ENCODE measurements around the gene PCBP4. TPM values are rescaled to one million over a fixed set of nuclear protein-coding genes. Genes with fewer than 3 reads are reported as not detected.

PCBP4 gene
- 91.4 TPM for total RNA-seq
- long read RNA-seq, transcript PCBP4-205 (14 exons, 2,147 nt) = minor isoform, 7 of 126 reads
- long read RNA-seq, transcript PCBP4-202 (13 exons, 2,015 nt) = major isoform, 39 of 126 reads
- long read RNA-seq, partial matches to known transcripts = 14 of 126 reads
- long read RNA-seq, other reads (novel, unspliced or antisense) = 64 of 126 reads

GRCh38 chr3:51967384-51968169, at the start of gene PCBP4:
PCBP4 (minus strand) TSS chr3:51967454; CDS start chr3:51961240, 6,214 bp downstream.
- peak; percentile 91 for DNase-seq (ENCODE audit: low spot score)
- intact Hi-C loops (cut with DNase I) = no loop called here

- DNase-seq (ENCODE audit: low spot score) = no peak
- intact Hi-C loops (cut with DNase I) = no loop called here
Observed at GRCh38 chr3:52015438-52016228, 48.4 kb upstream of the PCBP4 start.

- intact Hi-C loops (cut with DNase I) = no loop called here
- no peak for DNase-seq (ENCODE audit: low spot score)
Observed at GRCh38 chr3:52014613-52015012, 47.4 kb upstream of the PCBP4 start.

GRCh38 chr3:52013802-52014598, 46.7 kb upstream of the PCBP4 start:
- intact Hi-C loops (cut with DNase I) = no loop called here
- no peak for DNase-seq (ENCODE audit: low spot score)

GRCh38 chr3:52012699-52013098, 45.4 kb upstream of the PCBP4 start:
- intact Hi-C loops (cut with DNase I) = no loop called here
- no peak for DNase-seq (ENCODE audit: low spot score)

GRCh38 chr3:52010431-52010830, 43.2 kb upstream of the PCBP4 start:
- no peak for DNase-seq (ENCODE audit: low spot score)
- intact Hi-C loops (cut with DNase I) = no loop called here

- intact Hi-C loops (cut with DNase I) = loop anchor here (10.0 kb wide), 2 partner anchors 208 to 328 kb away; no protein-coding TSS in a partner anchor
- DNase-seq (ENCODE audit: low spot score) = no peak
Observed at GRCh38 chr3:52007291-52007690, 40.0 kb upstream of the PCBP4 start.

- DNase-seq (ENCODE audit: low spot score) = no peak
- intact Hi-C loops (cut with DNase I) = loop anchor here (10.0 kb wide), 2 partner anchors 208 to 328 kb away; no protein-coding TSS in a partner anchor
Observed at GRCh38 chr3:52006820-52007133, 39.5 kb upstream of the PCBP4 start.

GRCh38 chr3:52006017-52006819, 39.0 kb upstream of the PCBP4 start:
- no peak for DNase-seq (ENCODE audit: low spot score)
- intact Hi-C loops (cut with DNase I) = loop anchor here (10.0 kb wide), 2 partner anchors 209 to 329 kb away; no protein-coding TSS in a partner anchor

- intact Hi-C loops (cut with DNase I) = loop anchor here (1.0 to 10.0 kb wide), 3 partner anchors 103 to 329 kb away; no protein-coding TSS in a partner anchor
- no peak for DNase-seq (ENCODE audit: low spot score)
Observed at GRCh38 chr3:52005571-52005986, 38.3 kb upstream of the PCBP4 start.

GRCh38 chr3:52004906-52005395, 37.7 kb upstream of the PCBP4 start:
- intact Hi-C loops (cut with DNase I) = loop anchor here (1.0 to 10.0 kb wide), 5 partner anchors 48 to 330 kb away; no protein-coding TSS in a partner anchor
- DNase-seq (ENCODE audit: low spot score) = no peak

- intact Hi-C loops (cut with DNase I) = loop anchor here (1.0 to 10.0 kb wide), 4 partner anchors 49 to 331 kb away; no protein-coding TSS in a partner anchor
- DNase-seq (ENCODE audit: low spot score) = no peak
Observed at GRCh38 chr3:52004163-52004787, 37.0 kb upstream of the PCBP4 start.

GRCh38 chr3:52002748-52003147, 35.5 kb upstream of the PCBP4 start:
- DNase-seq (ENCODE audit: low spot score) = no peak
- intact Hi-C loops (cut with DNase I) = loop anchor here (10.0 kb wide), 2 partner anchors 212 to 332 kb away; no protein-coding TSS in a partner anchor

- peak; percentile 89 for DNase-seq (ENCODE audit: low spot score)
- intact Hi-C loops (cut with DNase I) = loop anchor here (1.0 to 10.0 kb wide), 3 partner anchors 143 to 333 kb away; no protein-coding TSS in a partner anchor
Observed at GRCh38 chr3:52001443-52001974, 34.3 kb upstream of the PCBP4 start.

GRCh38 chr3:51999846-52000245, 32.6 kb upstream of the PCBP4 start:
- intact Hi-C loops (cut with DNase I) = loop anchor here (10.0 kb wide), 2 partner anchors 215 to 335 kb away; no protein-coding TSS in a partner anchor
- no peak for DNase-seq (ENCODE audit: low spot score)

- no peak for DNase-seq (ENCODE audit: low spot score)
- intact Hi-C loops (cut with DNase I) = no loop called here
Observed at GRCh38 chr3:51998774-51999173, 31.5 kb upstream of the PCBP4 start.

- intact Hi-C loops (cut with DNase I) = no loop called here
- no peak for DNase-seq (ENCODE audit: low spot score)
Observed at GRCh38 chr3:51997935-51998596, 30.8 kb upstream of the PCBP4 start.
